Umbilical cord (tissue), 2 donors: Measurements from ENCODE around the gene C3AR1. TPM values are rescaled to one million over a fixed set of nuclear protein-coding genes. Genes with fewer than 3 reads are reported as not detected.
A peak's percentile ranks its signal among the peaks of the same experiment; 100 is the strongest.
"Not testable (repeated sequence)": the region's sequence is repeated elsewhere in the genome, so short reads cannot be mapped to it uniquely, and the experiment has no call there.

Source experiments
- DNase-seq: peaks from one replicate; pipeline ENCODE4 v3.0.0-alpha.2; 2015; ENCODE audit warnings: low spot score
- total RNA-seq: library from RNA; depleted of rRNA; stranded (reverse); fragments of >200 nt; gene quantifications from one replicate; pipeline ENCODE4 v1.2.3, GENCODE V29; 2014; ENCODE audit warnings: low replicate concordance; ENCODE audit not compliant: insufficient read depth

The C3AR1 gene
- total RNA-seq, 1 donor from 2014 or later: 9.6 TPM

GRCh38 chr12:8028267-8028666 lies 37.9 kb downstream of the C3AR1 start:
- DNase-seq: no peak

- DNase-seq: no peak
Measured at GRCh38 chr12:8027856-8028255, 38.3 kb downstream of the C3AR1 start.

- peak; percentile 100 for DNase-seq
Measured at GRCh38 chr12:8026291-8026900, 39.8 kb downstream of the C3AR1 start.

GRCh38 chr12:8018666-8019581 lies 47.2 kb downstream of the C3AR1 start:
- DNase-seq: no peak

GRCh38 chr12:8018213-8018612 lies 47.9 kb downstream of the C3AR1 start:
- not testable (repeated sequence) for DNase-seq

GRCh38 chr12:8014836-8015235 lies 51.3 kb downstream of the C3AR1 start:
- no peak for DNase-seq

- no peak for DNase-seq
Measured at GRCh38 chr12:8012651-8013309, 53.4 kb downstream of the C3AR1 start.

GRCh38 chr12:8011331-8011730 lies 54.8 kb downstream of the C3AR1 start:
- no peak for DNase-seq

Other genes starting within 250 kb of the C3AR1 start
- gene SLC2A14, start 193.4 kb downstream of the C3AR1 start, total RNA-seq: 4.3 TPM
- gene SLC2A3, start 130.2 kb downstream of the C3AR1 start, total RNA-seq: 202 TPM
- gene FOXJ2, start 33.6 kb downstream of the C3AR1 start, total RNA-seq: 6.5 TPM
- gene NECAP1, start 15.9 kb upstream of the C3AR1 start, total RNA-seq: 76.6 TPM
- 4.3 TPM for gene CLEC4A, start 57.3 kb upstream of the C3AR1 start, total RNA-seq
- 10.6 TPM for gene ZNF705A, start 90.7 kb upstream of the C3AR1 start, total RNA-seq
- gene FAM90A1, start 161.3 kb upstream of the C3AR1 start, total RNA-seq: not detected